Measurements from ENCODE around the gene HEMK1. TPM values are rescaled to one million over a fixed set of nuclear protein-coding genes. Genes with fewer than 3 reads are reported as not detected.

Gene HEMK1
- total RNA-seq, 1 donor from 2014 or later = 15.2 TPM

- H3K4me1 Mint-ChIP-seq (ENCODE audit: low read depth) = peaks cover 31% of the 10 kb centered on the region
- no peak overlapping the region for H3K4me3 Mint-ChIP-seq (ENCODE audit: unreplicated experiment)
- no peaks in the 10 kb centered on the region for H3K27me3 Mint-ChIP-seq (ENCODE audit: low read depth)
- no peak for TF ChIP-seq CTCF (IDR thresholded peaks at IDR 0.05)
- no peak for DNase-seq (ENCODE audit: low spot score)
- no peaks in the 10 kb centered on the region for H3K9me3 Mint-ChIP-seq (ENCODE audit: low read depth)
- H3K27ac Mint-ChIP-seq (ENCODE audit: unreplicated experiment) = no peak overlapping the region
- H3K36me3 Mint-ChIP-seq (ENCODE audit: low read depth) = no peaks in the 10 kb centered on the region
Observed at GRCh38 chr3:50620820-50621219, 51.5 kb downstream of the HEMK1 start.

- no peak for TF ChIP-seq CTCF (IDR thresholded peaks at IDR 0.05)
- H3K4me1 Mint-ChIP-seq (ENCODE audit: low read depth) = peaks cover 28% of the 10 kb centered on the region
- no peak overlapping the region for H3K4me3 Mint-ChIP-seq (ENCODE audit: unreplicated experiment)
- no peaks in the 10 kb centered on the region for H3K9me3 Mint-ChIP-seq (ENCODE audit: low read depth)
- DNase-seq (ENCODE audit: low spot score) = no peak
- no peaks in the 10 kb centered on the region for H3K27me3 Mint-ChIP-seq (ENCODE audit: low read depth)
- H3K36me3 Mint-ChIP-seq (ENCODE audit: low read depth) = no peaks in the 10 kb centered on the region
- H3K27ac Mint-ChIP-seq (ENCODE audit: unreplicated experiment) = no peak overlapping the region
Observed at GRCh38 chr3:50622881-50623280, 53.6 kb downstream of the HEMK1 start.

- DNase-seq (ENCODE audit: low spot score) = no peak
- peaks cover 25% of the 10 kb centered on the region for H3K4me1 Mint-ChIP-seq (ENCODE audit: low read depth)
- H3K36me3 Mint-ChIP-seq (ENCODE audit: low read depth) = no peaks in the 10 kb centered on the region
- H3K27ac Mint-ChIP-seq (ENCODE audit: unreplicated experiment) = no peak overlapping the region
- no peaks in the 10 kb centered on the region for H3K9me3 Mint-ChIP-seq (ENCODE audit: low read depth)
- TF ChIP-seq CTCF (IDR thresholded peaks at IDR 0.05) = no peak
- H3K4me3 Mint-ChIP-seq (ENCODE audit: unreplicated experiment) = no peak overlapping the region
- no peaks in the 10 kb centered on the region for H3K27me3 Mint-ChIP-seq (ENCODE audit: low read depth)
Observed at GRCh38 chr3:50623840-50624474, 54.6 kb downstream of the HEMK1 start.

- no peak overlapping the region for H3K4me3 Mint-ChIP-seq (ENCODE audit: unreplicated experiment)
- no peak for DNase-seq (ENCODE audit: low spot score)
- no peak for TF ChIP-seq CTCF (IDR thresholded peaks at IDR 0.05)
- H3K27me3 Mint-ChIP-seq (ENCODE audit: low read depth) = no peaks in the 10 kb centered on the region
- no peaks in the 10 kb centered on the region for H3K9me3 Mint-ChIP-seq (ENCODE audit: low read depth)
- H3K4me1 Mint-ChIP-seq (ENCODE audit: low read depth) = peaks cover 23% of the 10 kb centered on the region
- H3K36me3 Mint-ChIP-seq (ENCODE audit: low read depth) = no peaks in the 10 kb centered on the region
- H3K27ac Mint-ChIP-seq (ENCODE audit: unreplicated experiment) = no peak overlapping the region
Observed at GRCh38 chr3:50624634-50625033, 55.3 kb downstream of the HEMK1 start.

GRCh38 chr3:50625231-50626182 is 56.2 kb downstream of the HEMK1 start:
- Mint-ChIP-seq H3K27ac (ENCODE audit: unreplicated experiment) (no peak overlapping the region), H3K4me1 (ENCODE audit: low read depth) (peaks cover 23% of the 10 kb centered on the region), H3K4me3 (ENCODE audit: unreplicated experiment) (no peak overlapping the region)

More at GRCh38 chr3:50625231-50626182, 56.2 kb downstream of the HEMK1 start:
- no peaks in the 10 kb centered on the region for H3K27me3 Mint-ChIP-seq (ENCODE audit: low read depth)
- no peak for DNase-seq (ENCODE audit: low spot score)
- no peaks in the 10 kb centered on the region for H3K9me3 Mint-ChIP-seq (ENCODE audit: low read depth)
- TF ChIP-seq CTCF (IDR thresholded peaks at IDR 0.05) = no peak
- H3K36me3 Mint-ChIP-seq (ENCODE audit: low read depth) = no peaks in the 10 kb centered on the region

Data from chondrocyte (in vitro differentiated cells).